HCT116 (cell line): ENCODE data around the gene CFDP1. TPM values are rescaled to one million over a fixed set of nuclear protein-coding genes. Genes with fewer than 3 reads are reported as not detected.

Experiments used
- ATAC-seq: fragments of 200-7000 bp; cut with Tn5 transposase; 2 replicates; pipeline ENCODE4 v1.9.1; 2020; ENCODE audit warnings: mild to moderate bottlenecking, moderate library complexity
- BruUV-seq: library from RNA; stranded (reverse); fragments of 400-500 nt; replicated peaks from 2 replicates; lab custom pipeline; 2021; lab: Mats Ljungman, UMichigan
- CTCF ChIA-PET: fragments of 300-600 bp; sonication (Branson Sonifier 250); formaldehyde crosslinking; loops from one replicate; lab custom pipeline; 2021; ENCODE audit warnings: antibody characterized with exemption; lab: Charles Lee
- POLR2A ChIA-PET: fragments of 300-600, 350-600 bp; sonication (Branson Sonifier 250); formaldehyde crosslinking; loops from one replicate; lab custom pipeline; 2021; ENCODE audit warnings: antibody characterized with exemption; lab: Charles Lee
- RAD21 ChIA-PET, 2 experiments: fragments of 300-600 bp; sonication (Branson Sonifier 250); formaldehyde crosslinking; loops; one replicate each; lab custom pipeline; 2023; ENCODE audit warnings: low total read pairs in 2 of 2; ENCODE audit not compliant: uncharacterized antibody in 2 of 2, unreplicated experiment in 2 of 2, low non-redundant PET in 1 of 2; lab: Charles Lee
- DNase-seq: peaks from one replicate; pipeline ENCODE4 v3.0.0-alpha.2; 2010; ENCODE audit warnings: low read depth, low spot score
- H2AFZ ChIP-seq: fragments of 200-600 bp; shearing (Covaris generic), sonication (generic); 2 replicates; pipeline ENCODE4 v1.6.1; 2017; ENCODE audit warnings: low read depth, mixed run types, mixed read lengths, antibody characterized with exemption, low read length; ENCODE audit not compliant: poor library complexity, severe bottlenecking
- H3K27ac ChIP-seq: 2 replicates; pipeline ENCODE4 v1.5.1; 2012; ENCODE audit warnings: low read depth, low read length
- H3K27me3 ChIP-seq: fragments of 200-600 bp; sonication (generic); 2 replicates; pipeline ENCODE4 v1.6.1; 2016; ENCODE audit warnings: mixed run types, low read length, mixed read lengths; ENCODE audit not compliant: insufficient read depth
- H3K36me3 ChIP-seq, 2 experiments: fragments of 200-500 bp in 1 of 2; fragments of 200-600 bp in 1 of 2; sonication (Bioruptor generic) in 1 of 2; sonication (generic) in 1 of 2; 2 replicates each; pipeline versions ENCODE4 v1.5.1 to v1.6.1; 2014 to 2016; ENCODE audit warnings: low read length in 2 of 2, inconsistent platforms in 1 of 2, mixed read lengths in 1 of 2, mixed run types in 1 of 2; ENCODE audit not compliant: insufficient read depth in 2 of 2, control insufficient read depth in 1 of 2
- H3K4me1 ChIP-seq, 2 experiments: fragments of 200-600 bp in 1 of 2; sonication (generic) in 1 of 2; 2 replicates each; pipeline versions ENCODE4 v1.5.1 to v1.6.1; 2012 to 2017; ENCODE audit warnings: low read length in 2 of 2, inconsistent platforms in 1 of 2, mild to moderate bottlenecking in 1 of 2, mixed read lengths in 1 of 2, mixed run types in 1 of 2, moderate library complexity in 1 of 2; ENCODE audit not compliant: insufficient read depth in 2 of 2, control insufficient read depth in 1 of 2
- H3K4me2 ChIP-seq: fragments of 200-600 bp; sonication (generic); 2 replicates; pipeline ENCODE4 v1.6.1; 2017; ENCODE audit warnings: mixed run types, low read length, mixed read lengths
- H3K4me3 ChIP-seq, 2 experiments: fragments of 200-600 bp in 1 of 2; sonication (generic) in 1 of 2; replicated peaks in 1 of 2; 2 replicates each; pipeline ENCODE4 v1.5.1; 2011 to 2016; ENCODE audit warnings: low read length in 2 of 2, control low read depth in 1 of 2, low read depth in 1 of 2, mild to moderate bottlenecking in 1 of 2, mixed read lengths in 1 of 2, mixed run types in 1 of 2
- H3K79me2 ChIP-seq: fragments of 200-600 bp; sonication (generic); 2 replicates; pipeline ENCODE4 v1.6.1; 2017; ENCODE audit warnings: mild to moderate bottlenecking, mixed run types, low read length, moderate library complexity, mixed read lengths; ENCODE audit not compliant: insufficient read depth
- H3K9ac ChIP-seq: fragments of 200-600 bp; sonication (generic); 2 replicates; pipeline ENCODE4 v1.6.1; 2016; ENCODE audit warnings: low read length, mixed read lengths
- H3K9me2 ChIP-seq: fragments of 200-600 bp; sonication (generic), shearing (Covaris generic); 2 replicates; pipeline ENCODE4 v1.6.1; 2017; ENCODE audit warnings: mixed run types, mild to moderate bottlenecking, moderate library complexity; ENCODE audit not compliant: insufficient read depth
- H3K9me3 ChIP-seq, 2 experiments: fragments of 200-500 bp in 1 of 2; fragments of 200-600 bp in 1 of 2; sonication (Bioruptor generic) in 1 of 2; sonication (generic) in 1 of 2; 2 replicates each; pipeline ENCODE4 v1.6.1; 2014 to 2017; ENCODE audit warnings: low read length in 2 of 2, mixed read lengths in 2 of 2, inconsistent platforms in 1 of 2, low read depth in 1 of 2, mild to moderate bottlenecking in 1 of 2, mixed run types in 1 of 2, moderate library complexity in 1 of 2; ENCODE audit not compliant: control insufficient read depth in 1 of 2, insufficient read depth in 1 of 2
- H4K20me1 ChIP-seq: fragments of 200-600 bp; sonication (generic), shearing (Covaris generic); 2 replicates; pipeline ENCODE4 v1.6.1; 2017; ENCODE audit warnings: mixed run types, mild to moderate bottlenecking, moderate library complexity; ENCODE audit not compliant: insufficient read depth
- EZH2 ChIP-seq: fragments of 200-600 bp; sonication (generic); IDR thresholded peaks from 2 replicates; pipeline ENCODE4 v1.6.1; 2017; ENCODE audit warnings: antibody characterized with exemption, mixed run types
- POLR2A ChIP-seq: IDR thresholded peaks from 2 replicates; pipeline ENCODE4 v1.7.0; 2011; ENCODE audit warnings: borderline replicate concordance; ENCODE audit not compliant: insufficient read depth, insufficient read length; ENCODE audit errors: extremely low read depth
- RAD21 ChIP-seq: IDR thresholded peaks from 2 replicates; pipeline ENCODE4 v1.6.1; 2012; ENCODE audit warnings: low read depth, mild to moderate bottlenecking
- REST ChIP-seq: IDR thresholded peaks from 2 replicates; pipeline ENCODE4 v1.6.1; 2012; ENCODE audit warnings: low read depth
- SIN3A ChIP-seq: IDR thresholded peaks from 2 replicates; pipeline ENCODE4 v1.6.1; 2012; ENCODE audit warnings: low read depth
- SP1 ChIP-seq: IDR thresholded peaks from 2 replicates; pipeline ENCODE4 v1.6.1; 2012; ENCODE audit warnings: low read depth
- YY1 ChIP-seq: IDR thresholded peaks from 2 replicates; pipeline ENCODE4 v1.6.1; 2011; ENCODE audit warnings: low read length, low read depth, moderate library complexity, mild to moderate bottlenecking; ENCODE audit not compliant: insufficient replicate concordance; ENCODE audit errors: extremely low read depth
- intact Hi-C: fragments of 100-400 bp; cut with micrococcal nuclease; formaldehyde crosslinking; loops from 2 replicates; pipeline ENCODE4 v1.10.0; 2022
- total RNA-seq: library from RNA; stranded (reverse); gene quantifications from one replicate; pipeline ENCODE4 v1.2.1, GENCODE V29; 2021; ENCODE audit not compliant: unreplicated experiment
- TF ChIP-seq, protein P1 (sequence below): IDR thresholded peaks from 2 replicates; pipeline ENCODE4 v1.6.1; 2012

The CFDP1 gene
- total RNA-seq, 1 experiment from 2014 or later, result 45.3 TPM

DNA sequence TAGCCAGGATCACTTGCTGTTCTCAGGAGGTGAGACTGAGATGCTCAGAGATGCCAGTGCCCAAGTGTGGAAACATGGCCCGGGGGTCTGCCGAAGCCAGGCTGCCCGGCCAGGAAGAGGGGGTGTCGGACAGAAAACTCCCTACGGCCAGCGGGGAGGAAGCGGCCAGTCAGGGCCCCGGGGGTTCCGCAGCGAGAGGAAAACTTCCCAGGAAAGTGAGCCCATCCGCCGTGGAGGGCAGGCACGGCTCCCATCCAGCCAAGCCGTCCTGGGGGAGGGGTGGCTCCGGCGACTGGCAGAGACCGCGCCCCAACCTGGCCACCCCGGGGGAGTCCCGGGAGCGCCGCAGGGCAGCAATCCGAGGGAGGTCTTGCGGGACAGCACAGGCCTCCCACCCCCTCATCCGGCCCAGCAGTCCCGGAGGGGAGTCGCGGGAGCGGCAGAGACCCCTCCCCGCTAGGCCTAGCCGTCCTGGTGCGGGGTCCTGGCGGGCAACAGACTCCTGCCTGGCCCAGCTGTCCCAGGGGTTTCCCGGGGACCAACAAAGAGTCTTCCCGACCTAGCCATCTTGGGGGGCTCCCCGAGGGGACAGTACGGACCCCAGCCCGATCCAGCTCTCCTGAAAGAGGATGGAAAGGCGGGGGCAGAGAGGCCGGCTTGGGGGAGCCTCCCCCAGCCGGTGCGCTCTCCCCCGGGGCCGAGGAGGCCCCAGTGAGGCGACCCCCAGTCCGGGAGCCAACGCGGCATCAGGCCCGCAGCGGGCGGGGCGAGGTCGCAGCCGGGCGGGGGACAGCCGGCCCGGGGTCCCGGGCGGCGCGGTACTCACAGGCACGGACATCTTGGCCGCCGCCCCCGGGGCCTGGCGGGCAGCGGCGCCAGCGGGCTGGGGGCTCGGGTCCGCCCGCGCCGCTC, 168.0 kb downstream of the CFDP1 start:
- peak; percentile 21 for ATAC-seq
- RAD21 ChIA-PET, result no interaction called here
- BruUV-seq, result no TSS peak
- CTCF ChIA-PET, result no interaction called here
- Histone ChIP-seq H3K4me3 (peak overlapping the region; percentile 82 to 91), H3K4me2 (peak overlapping the region; percentile 98), H4K20me1 (no peaks in the 10 kb centered on the region), H2AFZ (no peak overlapping the region), H3K27ac (peak overlapping the region; percentile 88), H3K4me1 (peaks cover 47 to 64% of the 10 kb centered on the region in 2 experiments), H3K27me3 (no peaks in the 10 kb centered on the region), H3K36me3 (no peaks in the 10 kb centered on the region), H3K9me3 (no peaks in the 10 kb centered on the region), H3K9me2 (no peaks in the 10 kb centered on the region), H3K9ac (peak overlapping the region; percentile 82), H3K79me2 (peaks cover 49% of the 10 kb centered on the region)
- DNase-seq, result no peak
- POLR2A ChIA-PET, result no interaction called here
- intact Hi-C loops, result loop anchor here (2.0 kb wide), 1 partner anchor 14 kb away; the partner anchor contains the start of gene BCAR1
- TF ChIP-seq POLR2A (no peak), YY1 (no peak), RAD21 (no peak), EZH2 (no peak), SIN3A (no peak), REST (no peak), SP1 (no peak)
- TF ChIP-seq, protein P1, sequence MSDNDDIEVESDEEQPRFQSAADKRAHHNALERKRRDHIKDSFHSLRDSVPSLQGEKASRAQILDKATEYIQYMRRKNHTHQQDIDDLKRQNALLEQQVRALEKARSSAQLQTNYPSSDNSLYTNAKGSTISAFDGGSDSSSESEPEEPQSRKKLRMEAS, result no peak
